Measurements from ENCODE around the gene ADK. TPM values are rescaled to one million over a fixed set of nuclear protein-coding genes. Genes with fewer than 3 reads are reported as not detected.
"Not testable (repeated sequence)": the region's sequence is repeated elsewhere in the genome, so short reads cannot be mapped to it uniquely, and the experiment has no call there.

ADK gene
- total RNA-seq, 2 experiments from 2014 or later = 56.5 to 57.4 TPM

GRCh38 chr10:74485283-74485682, 334.3 kb downstream of the ADK start:
- no peak overlapping the region for H3K27ac Mint-ChIP-seq
- peaks cover 41% of the 10 kb centered on the region for H3K36me3 Mint-ChIP-seq
- H3K9me3 Mint-ChIP-seq = peaks cover 15% of the 10 kb centered on the region
- H3K27me3 Mint-ChIP-seq = no peaks in the 10 kb centered on the region
- no peak for DNase-seq
- H3K4me3 Mint-ChIP-seq = no peak overlapping the region
- no peaks in the 10 kb centered on the region for H3K4me1 Mint-ChIP-seq

DNA sequence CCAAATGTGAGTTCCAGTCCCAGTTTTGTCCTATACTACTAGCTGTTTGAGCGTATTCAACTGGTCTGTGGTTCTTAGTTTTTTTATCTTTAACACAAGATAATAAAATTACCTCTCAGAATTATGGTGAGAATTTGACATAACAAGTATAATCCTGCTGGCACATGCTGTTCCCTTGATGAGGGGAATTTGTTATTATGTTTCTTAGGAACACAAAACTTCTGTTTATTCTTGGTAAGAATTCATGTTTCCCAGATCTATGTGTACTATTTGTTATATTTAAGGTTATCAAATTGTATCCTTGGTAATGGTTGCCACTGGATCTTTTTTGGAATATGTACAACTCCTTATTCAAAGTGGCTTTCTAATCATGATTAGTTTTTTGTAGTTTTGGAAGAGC, 335.6 kb downstream of the ADK start:
- Mint-ChIP-seq H3K9me3 (peaks cover 7% of the 10 kb centered on the region), H3K4me1 (peaks cover 3% of the 10 kb centered on the region), H3K27me3 (no peaks in the 10 kb centered on the region), H3K27ac (no peak overlapping the region), H3K36me3 (peaks cover 39% of the 10 kb centered on the region), H3K4me3 (no peak overlapping the region)
- DNase-seq = no peak

DNA sequence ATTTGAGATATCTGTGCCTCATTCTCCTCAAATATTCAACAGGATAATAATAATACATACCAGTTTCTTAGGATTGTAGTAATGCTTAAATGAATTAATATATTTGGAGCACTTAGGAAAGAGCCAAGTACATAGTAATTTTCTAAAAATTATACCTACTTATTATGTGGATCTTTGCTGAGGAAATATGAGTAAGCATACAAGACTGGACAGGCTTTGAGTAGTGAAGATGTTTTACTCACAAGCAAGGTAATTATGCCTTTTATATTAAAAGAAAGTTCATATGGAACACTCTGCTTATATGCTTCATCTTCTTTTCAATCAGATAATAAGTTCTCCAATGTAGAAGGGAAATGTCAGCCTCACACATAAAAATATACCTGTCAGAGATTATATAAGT, 337.9 kb downstream of the ADK start:
- Mint-ChIP-seq H3K27me3 (no peaks in the 10 kb centered on the region), H3K36me3 (peaks cover 19% of the 10 kb centered on the region), H3K27ac (no peak overlapping the region), H3K9me3 (no peaks in the 10 kb centered on the region), H3K4me3 (no peak overlapping the region), H3K4me1 (peaks cover 4% of the 10 kb centered on the region)
- no peak for DNase-seq

- H3K9me3 Mint-ChIP-seq = peaks cover 2% of the 10 kb centered on the region
- H3K27me3 Mint-ChIP-seq = no peaks in the 10 kb centered on the region
- H3K4me1 Mint-ChIP-seq = peaks cover 4% of the 10 kb centered on the region
- H3K4me3 Mint-ChIP-seq = no peak overlapping the region
- H3K36me3 Mint-ChIP-seq = peaks cover 19% of the 10 kb centered on the region
- DNase-seq = no peak
- no peak overlapping the region for H3K27ac Mint-ChIP-seq
Measured at GRCh38 chr10:74490551-74490950, 339.5 kb downstream of the ADK start.

DNA sequence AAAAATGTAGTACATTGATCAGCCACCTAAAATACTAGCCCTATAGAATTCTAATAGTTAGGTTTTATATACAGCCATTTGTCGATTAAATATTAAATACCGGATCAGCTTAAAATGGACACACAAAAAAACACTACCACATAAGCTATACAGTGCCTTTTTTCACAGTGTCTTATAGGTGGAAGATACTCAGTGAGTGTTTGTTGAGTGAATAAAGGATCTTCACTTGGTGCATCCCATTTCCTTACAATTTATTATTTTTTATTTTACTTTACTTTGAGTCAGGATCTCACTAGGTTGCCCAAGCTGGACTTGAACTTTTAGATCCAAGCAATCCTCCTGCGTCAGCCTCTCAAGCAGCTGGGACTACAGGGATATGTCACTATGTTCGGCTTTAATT, 340.0 kb downstream of the ADK start:
- Mint-ChIP-seq H3K9me3 (peaks cover 5% of the 10 kb centered on the region), H3K4me1 (peaks cover 4% of the 10 kb centered on the region), H3K27me3 (no peaks in the 10 kb centered on the region)

GRCh38 chr10:74496276-74496675, 345.3 kb downstream of the ADK start:
- H3K4me3 Mint-ChIP-seq, DNase-seq, H3K27me3 Mint-ChIP-seq, H3K27ac Mint-ChIP-seq: not testable (repeated sequence)
- Mint-ChIP-seq H3K9me3 (peaks cover 15% of the 10 kb centered on the region), H3K4me1 (peaks cover 20% of the 10 kb centered on the region), H3K36me3 (peaks cover 48% of the 10 kb centered on the region)

More for the DNA sequence above, 340.0 kb downstream of the ADK start:
- no peak for DNase-seq
- no peak overlapping the region for H3K4me3 Mint-ChIP-seq
- H3K27ac Mint-ChIP-seq = no peak overlapping the region
- H3K36me3 Mint-ChIP-seq = peaks cover 21% of the 10 kb centered on the region

DNA sequence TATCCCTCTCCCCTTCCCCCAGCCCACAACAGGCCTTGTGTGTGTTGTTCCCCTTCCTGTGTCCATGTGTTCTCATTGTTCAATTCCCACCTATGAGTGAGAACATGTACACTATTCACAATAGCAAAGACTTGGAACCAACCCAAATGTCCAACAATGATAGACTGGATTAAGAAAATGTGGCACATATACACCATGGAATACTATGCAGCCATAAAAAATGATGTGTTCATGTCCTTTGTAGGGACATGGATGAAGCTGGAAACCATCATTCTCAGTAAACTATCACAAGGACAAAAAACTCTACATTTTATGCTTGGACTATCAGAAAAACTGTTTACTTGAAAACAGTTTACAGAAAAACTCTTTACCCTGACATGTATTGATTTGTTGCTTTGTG, 347.6 kb downstream of the ADK start:
- not testable (repeated sequence) for H3K4me3 Mint-ChIP-seq, DNase-seq, H3K27ac Mint-ChIP-seq, H3K27me3 Mint-ChIP-seq
- Mint-ChIP-seq H3K36me3 (peaks cover 53% of the 10 kb centered on the region), H3K9me3 (peaks cover 15% of the 10 kb centered on the region), H3K4me1 (peaks cover 33% of the 10 kb centered on the region)

- Mint-ChIP-seq H3K4me3 (no peak overlapping the region), H3K9me3 (peaks cover 18% of the 10 kb centered on the region), H3K27ac (peak overlapping the region; percentile 63), H3K27me3 (no peaks in the 10 kb centered on the region), H3K4me1 (peaks cover 42% of the 10 kb centered on the region), H3K36me3 (peaks cover 63% of the 10 kb centered on the region)
- no peak for DNase-seq
Measured at GRCh38 chr10:74500026-74500704, 349.1 kb downstream of the ADK start.

GRCh38 chr10:74500816-74501215, 349.8 kb downstream of the ADK start:
- H3K27ac Mint-ChIP-seq = peak overlapping the region; percentile 63
- DNase-seq = no peak
- peaks cover 42% of the 10 kb centered on the region for H3K4me1 Mint-ChIP-seq
- peaks cover 64% of the 10 kb centered on the region for H3K36me3 Mint-ChIP-seq
- H3K4me3 Mint-ChIP-seq = no peak overlapping the region
- H3K27me3 Mint-ChIP-seq = no peaks in the 10 kb centered on the region
- H3K9me3 Mint-ChIP-seq = peaks cover 21% of the 10 kb centered on the region

- H3K27ac Mint-ChIP-seq = peak overlapping the region; percentile 85
- H3K4me1 Mint-ChIP-seq = peaks cover 42% of the 10 kb centered on the region
- H3K36me3 Mint-ChIP-seq = peaks cover 60% of the 10 kb centered on the region
- no peaks in the 10 kb centered on the region for H3K27me3 Mint-ChIP-seq
- H3K4me3 Mint-ChIP-seq = no peak overlapping the region
- peaks cover 13% of the 10 kb centered on the region for H3K9me3 Mint-ChIP-seq
- DNase-seq = no peak
Measured at GRCh38 chr10:74502963-74503608, 352.1 kb downstream of the ADK start.

DNA sequence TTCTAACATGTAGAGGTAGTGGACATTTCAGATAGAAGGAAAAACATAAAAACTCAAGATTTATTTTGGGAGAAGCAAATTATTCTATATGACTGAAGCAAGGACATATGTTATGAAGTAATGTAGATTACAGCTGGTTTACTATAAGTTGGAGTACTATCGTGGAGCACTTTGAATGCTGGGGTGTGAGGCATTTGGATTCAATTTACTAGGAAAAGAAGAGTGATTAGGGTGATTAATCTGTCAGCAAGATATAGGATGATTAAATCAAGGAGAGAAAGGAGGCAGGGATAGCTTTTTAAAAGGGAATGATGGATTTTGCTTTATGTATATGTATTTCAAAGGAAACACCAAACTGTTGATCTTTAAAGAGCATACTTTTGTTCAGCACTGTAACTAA, 356.9 kb downstream of the ADK start:
- peaks cover 79% of the 10 kb centered on the region for H3K36me3 Mint-ChIP-seq
- DNase-seq = no peak
- no peak overlapping the region for H3K4me3 Mint-ChIP-seq
- peaks cover 40% of the 10 kb centered on the region for H3K9me3 Mint-ChIP-seq
- H3K27me3 Mint-ChIP-seq = no peaks in the 10 kb centered on the region
- no peak overlapping the region for H3K27ac Mint-ChIP-seq
- H3K4me1 Mint-ChIP-seq = peaks cover 16% of the 10 kb centered on the region

DNA sequence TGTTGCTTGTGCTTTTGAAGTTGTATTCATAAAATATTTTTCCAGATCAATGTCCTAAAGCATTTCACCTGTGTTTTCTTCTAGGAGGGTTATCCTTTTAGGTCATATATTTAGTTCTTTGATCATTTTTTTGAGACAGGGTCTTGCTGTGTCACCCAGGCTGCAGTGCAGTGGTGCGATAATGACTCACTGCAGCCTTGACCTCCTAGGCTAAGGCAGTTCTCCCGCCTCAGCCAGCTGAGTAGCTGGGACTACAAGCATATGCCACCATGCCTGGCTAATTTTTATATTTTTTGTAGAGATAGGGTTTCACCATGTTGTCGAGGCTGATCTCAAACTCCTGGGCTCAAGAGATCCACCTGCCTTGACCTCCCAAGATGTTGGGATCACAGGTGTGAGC, 359.6 kb downstream of the ADK start:
- H3K27me3 Mint-ChIP-seq = no peaks in the 10 kb centered on the region
- DNase-seq = no peak
- H3K4me3 Mint-ChIP-seq = no peak overlapping the region
- peaks cover 79% of the 10 kb centered on the region for H3K36me3 Mint-ChIP-seq
- H3K9me3 Mint-ChIP-seq = peaks cover 53% of the 10 kb centered on the region
- H3K4me1 Mint-ChIP-seq = no peaks in the 10 kb centered on the region
- H3K27ac Mint-ChIP-seq = no peak overlapping the region

DNA sequence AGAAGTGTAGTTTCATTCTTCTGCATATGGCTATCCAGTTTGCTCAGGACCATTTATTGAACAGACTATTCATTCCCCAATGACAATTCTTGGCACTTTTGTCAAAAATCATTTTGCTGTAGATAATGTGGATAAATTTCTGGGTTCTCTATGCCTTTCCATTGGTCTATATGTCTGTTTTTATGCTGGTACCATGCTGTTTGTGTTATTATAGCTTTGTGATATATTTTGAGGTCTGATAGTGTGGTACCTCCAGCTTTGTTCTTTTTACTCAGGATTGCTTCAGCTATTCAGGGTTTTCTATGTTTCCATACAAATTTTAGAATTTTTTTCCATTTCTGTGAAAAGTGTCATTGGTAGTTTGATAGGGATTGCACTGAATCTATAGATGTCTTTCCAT, 360.0 kb downstream of the ADK start:
- Mint-ChIP-seq H3K4me1 (no peaks in the 10 kb centered on the region), H3K4me3 (no peak overlapping the region), H3K27me3 (no peaks in the 10 kb centered on the region), H3K36me3 (peaks cover 80% of the 10 kb centered on the region), H3K27ac (no peak overlapping the region), H3K9me3 (peaks cover 52% of the 10 kb centered on the region)
- DNase-seq = no peak

DNA sequence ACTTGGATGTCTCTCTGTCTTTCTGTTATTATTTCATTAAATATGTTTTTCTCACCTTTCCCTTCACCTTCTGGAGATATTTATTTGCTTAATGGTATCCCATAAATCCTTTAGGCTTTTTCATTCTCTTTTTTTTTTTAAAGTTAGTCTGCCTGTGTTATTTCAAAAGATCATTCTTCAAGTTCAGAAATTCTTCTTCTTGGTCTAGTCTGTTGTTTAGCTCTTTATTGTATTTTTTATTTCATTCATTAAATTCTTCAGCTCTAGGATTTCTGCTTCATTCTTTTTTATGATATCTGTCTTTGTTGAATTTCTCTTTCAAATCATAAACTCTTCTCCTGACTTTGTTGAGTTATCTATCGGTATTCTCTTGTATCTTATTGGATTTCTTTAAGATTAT, 363.3 kb downstream of the ADK start:
- peaks cover 51% of the 10 kb centered on the region for H3K9me3 Mint-ChIP-seq
- no peaks in the 10 kb centered on the region for H3K4me1 Mint-ChIP-seq
- H3K27ac Mint-ChIP-seq = no peak overlapping the region
- DNase-seq = no peak
- H3K27me3 Mint-ChIP-seq = no peaks in the 10 kb centered on the region
- H3K36me3 Mint-ChIP-seq = peaks cover 74% of the 10 kb centered on the region
- H3K4me3 Mint-ChIP-seq = no peak overlapping the region

DNA sequence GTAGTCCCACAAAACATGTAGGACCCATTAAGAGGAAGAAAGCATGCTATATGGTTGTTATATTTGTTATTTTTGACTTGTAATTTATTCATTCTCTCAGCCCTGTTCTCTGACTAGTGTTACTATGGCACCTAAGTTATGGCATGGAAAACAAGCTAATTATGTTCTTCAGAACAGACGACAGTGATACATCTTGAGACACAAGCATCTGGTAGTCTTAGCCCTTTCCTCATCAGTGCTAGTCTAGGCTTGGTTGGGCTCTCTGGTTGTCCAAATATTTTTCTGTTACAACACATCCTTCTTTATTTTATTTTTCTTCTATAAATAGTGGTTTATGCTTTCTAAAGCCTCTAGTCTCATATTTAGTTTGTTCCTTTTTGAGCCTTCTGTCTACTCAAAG, 367.0 kb downstream of the ADK start:
- H3K4me3 Mint-ChIP-seq = no peak overlapping the region
- no peak for DNase-seq
- no peaks in the 10 kb centered on the region for H3K27me3 Mint-ChIP-seq
- peaks cover 23% of the 10 kb centered on the region for H3K9me3 Mint-ChIP-seq
- H3K27ac Mint-ChIP-seq = no peak overlapping the region
- H3K36me3 Mint-ChIP-seq = peaks cover 43% of the 10 kb centered on the region
- H3K4me1 Mint-ChIP-seq = no peaks in the 10 kb centered on the region

- Mint-ChIP-seq H3K9me3 (peaks cover 1% of the 10 kb centered on the region), H3K36me3 (peaks cover 18% of the 10 kb centered on the region), H3K4me3 (no peak overlapping the region), H3K4me1 (no peaks in the 10 kb centered on the region), H3K27ac (no peak overlapping the region), H3K27me3 (no peaks in the 10 kb centered on the region)
- no peak for DNase-seq
Measured at GRCh38 chr10:74521526-74521925, 370.5 kb downstream of the ADK start.
